ENCODE measurements around the gene CBX6.

CBX6 gene

DNA sequence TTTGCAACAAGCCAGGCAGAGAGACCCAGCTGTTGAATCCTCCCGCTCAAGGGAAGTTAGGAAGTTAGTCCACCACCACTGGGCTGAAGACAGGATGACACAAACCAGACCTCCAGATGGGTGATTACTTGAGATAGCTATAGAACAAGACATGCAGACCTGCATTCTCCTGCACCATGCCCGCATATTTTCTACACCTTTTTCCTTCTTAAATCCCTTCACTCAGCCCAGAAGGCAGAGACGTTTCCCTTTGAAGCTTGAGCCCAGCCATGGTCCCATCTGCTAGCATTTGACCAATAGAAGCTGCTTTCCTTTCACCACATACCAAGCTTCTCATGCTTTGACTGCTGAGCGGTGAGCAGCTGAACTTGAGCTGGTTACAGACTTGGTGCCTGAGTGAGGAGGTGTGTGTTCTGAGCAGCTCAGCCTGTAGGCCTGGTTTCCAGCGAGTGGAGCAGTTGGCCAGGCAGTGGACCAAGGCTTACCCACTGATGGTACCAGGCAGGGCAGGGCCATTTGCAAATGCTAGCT lies 29.2 kb upstream of the CBX6 start:
- no peaks in the 10 kb centered on the region for H4K20me1 ChIP-seq (ENCODE audit: insufficient read depth, low read length, poor library complexity, severe bottlenecking)
- peak overlapping the region; percentile 77 for H3K4me2 ChIP-seq (ENCODE audit: low read depth, low read length, poor library complexity, severe bottlenecking)

DNA sequence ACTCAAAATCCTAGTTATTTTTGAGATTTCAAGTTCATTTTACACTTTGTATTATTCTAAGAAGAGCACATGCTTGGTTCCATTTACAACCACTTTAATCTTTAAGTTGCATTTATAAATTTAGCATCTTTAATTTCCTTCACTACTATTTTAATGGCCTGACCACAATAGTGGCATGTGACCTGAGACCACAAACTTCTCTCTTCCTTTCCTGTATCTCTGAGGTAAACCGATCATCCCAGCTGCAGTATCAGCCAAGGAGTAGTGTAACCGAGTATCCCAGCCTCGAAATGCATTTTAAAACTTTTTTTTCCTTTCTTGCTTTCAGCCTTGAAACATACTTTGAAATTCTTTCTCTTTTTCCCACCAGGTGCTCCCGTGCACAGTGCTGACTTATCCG lies 28.7 kb upstream of the CBX6 start:
- no peaks in the 10 kb centered on the region for H3K9me3 ChIP-seq (ENCODE audit: insufficient read depth, low read depth, low read length)
- H3K27me3 ChIP-seq (ENCODE audit: insufficient read depth, low read length, poor library complexity, severe bottlenecking) = no peaks in the 10 kb centered on the region
- H3K4me1 ChIP-seq (ENCODE audit: insufficient read depth, low read length, poor library complexity, severe bottlenecking) = peaks cover 24% of the 10 kb centered on the region
- peak overlapping the region; percentile 46 for H3K9ac ChIP-seq (ENCODE audit: low read depth, low read length, poor library complexity, severe bottlenecking)
- TF ChIP-seq CTCF (conservative IDR thresholded peaks at IDR 0.05; ENCODE audit: low read length) (no peak), EZH2phosphoT487 (IDR thresholded peaks at IDR 0.05; ENCODE audit: borderline replicate concordance) (no peak)
- H3K4me2 ChIP-seq (ENCODE audit: low read depth, low read length, poor library complexity, severe bottlenecking) = peak overlapping the region; percentile 77
- H4K20me1 ChIP-seq (ENCODE audit: insufficient read depth, low read length, poor library complexity, severe bottlenecking) = no peaks in the 10 kb centered on the region
- 0 out of 2 replicates have a peak, but pooled peaks cover 3% of the 10 kb centered on the region for H3F3A ChIP-seq (ENCODE audit: low read depth)
- no peaks in the 10 kb centered on the region for H3K79me2 ChIP-seq (ENCODE audit: insufficient read depth, low read length)
- no peaks in the 10 kb centered on the region for H3K36me3 ChIP-seq (ENCODE audit: insufficient read depth, low read length)
- H3K4me3 ChIP-seq (ENCODE audit: low read length, poor library complexity, severe bottlenecking) = peak overlapping the region; percentile 64
- H2AFZ ChIP-seq (ENCODE audit: low read length) = peak overlapping the region; percentile 2
- H3K9me2 ChIP-seq (replicated peaks; ENCODE audit: low read depth, low read length) = no peaks in the 10 kb centered on the region

More for the DNA sequence above, 29.2 kb upstream of the CBX6 start:
- no peaks in the 10 kb centered on the region for H3K36me3 ChIP-seq (ENCODE audit: insufficient read depth, low read length)
- no peaks in the 10 kb centered on the region for H3K9me3 ChIP-seq (ENCODE audit: insufficient read depth, low read depth, low read length)
- TF ChIP-seq EZH2phosphoT487 (IDR thresholded peaks at IDR 0.05; ENCODE audit: borderline replicate concordance) = no peak
- TF ChIP-seq CTCF (conservative IDR thresholded peaks at IDR 0.05; ENCODE audit: low read length) = no peak
- no peaks in the 10 kb centered on the region for H3K27me3 ChIP-seq (ENCODE audit: insufficient read depth, low read length, poor library complexity, severe bottlenecking)
- peak overlapping the region; percentile 46 for H3K9ac ChIP-seq (ENCODE audit: low read depth, low read length, poor library complexity, severe bottlenecking)
- peaks cover 24% of the 10 kb centered on the region for H3K4me1 ChIP-seq (ENCODE audit: insufficient read depth, low read length, poor library complexity, severe bottlenecking)
- H3K79me2 ChIP-seq (ENCODE audit: insufficient read depth, low read length) = no peaks in the 10 kb centered on the region
- peak overlapping the region; percentile 2 for H2AFZ ChIP-seq (ENCODE audit: low read length)
- H3K9me2 ChIP-seq (replicated peaks; ENCODE audit: low read depth, low read length) = no peaks in the 10 kb centered on the region
- peak overlapping the region; percentile 64 for H3K4me3 ChIP-seq (ENCODE audit: low read length, poor library complexity, severe bottlenecking)
- H3F3A ChIP-seq (ENCODE audit: low read depth) = 0 out of 2 replicates have a peak, but pooled peaks cover 3% of the 10 kb centered on the region

DNA sequence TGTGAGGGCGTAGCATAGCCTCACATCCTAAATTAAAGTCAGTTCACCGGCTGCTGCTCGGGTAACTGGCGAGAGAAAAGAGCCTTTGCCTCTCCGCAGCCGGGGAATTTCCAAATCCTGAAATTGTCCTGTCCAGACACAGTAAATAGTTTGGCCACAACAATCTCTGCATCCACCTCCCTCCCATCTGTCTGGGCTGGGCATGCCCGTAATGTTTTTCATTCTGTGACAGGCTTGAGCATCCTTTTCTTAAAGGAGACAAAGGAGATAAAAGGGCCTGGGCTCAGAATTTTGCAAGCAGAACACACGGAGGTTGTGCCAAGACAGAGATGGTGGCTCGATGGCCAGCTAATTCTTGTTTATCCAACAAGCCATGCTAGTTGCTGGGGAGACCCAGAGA lies 19.2 kb upstream of the CBX6 start:
- H2AFZ ChIP-seq (ENCODE audit: low read length) = no peak overlapping the region
- no peaks in the 10 kb centered on the region for H3K9me3 ChIP-seq (ENCODE audit: insufficient read depth, low read depth, low read length)
- H3K4me2 ChIP-seq (ENCODE audit: low read depth, low read length, poor library complexity, severe bottlenecking) = no peak overlapping the region
- H3F3A ChIP-seq (ENCODE audit: low read depth) = no peaks in the 10 kb centered on the region
- H3K4me3 ChIP-seq (ENCODE audit: low read length, poor library complexity, severe bottlenecking) = no peak overlapping the region
- no peaks in the 10 kb centered on the region for H3K36me3 ChIP-seq (ENCODE audit: insufficient read depth, low read length)
- H3K4me1 ChIP-seq (ENCODE audit: insufficient read depth, low read length, poor library complexity, severe bottlenecking) = no peaks in the 10 kb centered on the region
- H3K9me2 ChIP-seq (replicated peaks; ENCODE audit: low read depth, low read length) = no peaks in the 10 kb centered on the region
- TF ChIP-seq EZH2phosphoT487 (IDR thresholded peaks at IDR 0.05; ENCODE audit: borderline replicate concordance) (no peak), CTCF (conservative IDR thresholded peaks at IDR 0.05; ENCODE audit: low read length) (no peak)
- no peaks in the 10 kb centered on the region for H4K20me1 ChIP-seq (ENCODE audit: insufficient read depth, low read length, poor library complexity, severe bottlenecking)
- no peak overlapping the region for H3K9ac ChIP-seq (ENCODE audit: low read depth, low read length, poor library complexity, severe bottlenecking)
- H3K79me2 ChIP-seq (ENCODE audit: insufficient read depth, low read length) = no peaks in the 10 kb centered on the region
- no peaks in the 10 kb centered on the region for H3K27me3 ChIP-seq (ENCODE audit: insufficient read depth, low read length, poor library complexity, severe bottlenecking)

Data from Loucy (cell line).